Measurements from ENCODE around the gene ASB2. TPM values are rescaled to one million over a fixed set of nuclear protein-coding genes. Genes with fewer than 3 reads are reported as not detected.
A peak's percentile ranks its signal among the peaks of the same experiment; 100 is the strongest.

ASB2 gene
- total RNA-seq, 8 experiments from 2014 or later, result 0.07 to 2.1 (median 0.76) TPM

DNA sequence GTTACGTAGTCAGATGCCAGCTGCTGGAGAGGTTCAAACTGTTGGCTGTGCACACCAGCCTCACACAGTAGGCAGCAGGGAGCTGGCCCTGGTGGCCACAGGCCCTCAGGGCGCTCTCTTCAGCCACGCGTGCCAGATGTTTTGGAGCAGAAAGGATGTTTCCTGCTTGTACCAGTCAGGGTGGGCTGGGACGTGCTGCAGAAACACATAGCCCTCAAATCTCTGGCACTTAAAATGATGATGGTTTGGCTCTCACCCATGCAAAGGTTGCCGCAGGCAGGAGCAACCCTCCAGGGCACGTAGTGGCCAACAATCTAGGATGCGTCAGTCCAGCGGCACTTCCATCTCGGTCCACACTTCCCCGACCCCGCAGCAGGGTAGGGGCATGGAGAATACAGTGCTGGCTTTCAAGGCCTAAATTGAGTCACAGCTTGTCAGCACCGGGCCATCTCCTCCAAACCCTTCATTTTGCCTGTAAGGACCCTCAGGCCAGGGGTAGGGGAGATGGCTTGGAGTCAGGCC lies 50.9 kb downstream of the ASB2 start:
- in situ Hi-C loops (cut with MboI; ENCODE audit: low pct_unique_long_range_greater_than_20kb in 2 of 9, low sequenced_read_pairs in 9 of 9, unreplicated experiment in 9 of 9), result loop anchor here in 1 of 9 experiments (25.0 kb wide), 1 partner anchor 212 kb away; the partner anchor contains the start of gene IFI27L2
- no peak overlapping the region for H3K4me3 ChIP-seq
- H3K27ac ChIP-seq, result peak overlapping the region; percentile 62 to 98
- no peak for ATAC-seq (replicated peaks in 6 of 8)
- 33 to 100% (median 100%) methylated on average over 1 to 7 of the region's 13 CpGs; no CpG with 5 or more reads in 5 of the 10 experiments for WGBS, 10 experiments
- H3K4me1 ChIP-seq (replicated peaks in 1 of 2), result peaks cover 32 to 61% of the 10 kb centered on the region in 2 donors

GRCh38 chr14:93924592-93925355 lies 51.6 kb downstream of the ASB2 start:
- in situ Hi-C loops (cut with MboI; ENCODE audit: low pct_unique_long_range_greater_than_20kb in 2 of 9, low sequenced_read_pairs in 9 of 9, unreplicated experiment in 9 of 9), result loop anchor here in 4 of 9 experiments (25.0 kb wide), 2 partner anchors 213 to 262 kb away; partner anchors contain the start of gene IFI27L2 (in 1 of the 4)
- Histone ChIP-seq H3K4me1 (replicated peaks in 1 of 2) (peaks cover 32 to 60% of the 10 kb centered on the region in 2 donors), H3K27ac (no peak overlapping the region), H3K4me3 (no peak overlapping the region)
- no peak for ATAC-seq (replicated peaks in 6 of 8)
- WGBS, 10 experiments, result 27 to 98% (median 68%) methylated on average over 1 to 12 of the region's 14 CpGs; no CpG with 5 or more reads in 3 of the 10 experiments

DNA sequence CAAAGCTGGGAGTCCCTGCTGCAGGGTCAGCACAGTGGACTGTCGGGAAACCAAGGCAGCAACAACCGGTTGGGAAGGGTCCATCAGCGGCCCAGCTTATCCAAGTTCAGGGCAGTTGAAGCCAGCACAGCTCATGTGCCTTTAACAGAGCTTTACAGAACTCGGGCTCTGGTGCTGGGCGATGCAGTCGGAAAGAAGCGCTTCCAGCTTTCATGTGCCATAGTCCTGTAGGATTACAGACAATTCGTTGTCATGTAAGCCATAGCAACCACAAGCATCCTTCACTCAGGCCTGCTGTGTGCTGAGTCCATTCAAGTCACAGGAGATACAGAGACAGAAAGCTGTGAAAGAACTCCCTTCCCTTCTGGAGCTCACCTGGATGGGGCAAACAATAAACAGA lies 52.7 kb downstream of the ASB2 start:
- WGBS, 10 experiments, result 20 to 92% (median 59%) methylated on average over 1 to 5 of the region's 8 CpGs; no CpG with 5 or more reads in 2 of the 10 experiments
- peaks cover 32 to 48% of the 10 kb centered on the region in 2 donors for H3K4me1 ChIP-seq (replicated peaks in 1 of 2)
- peak overlapping the region in 1 of 2 donors; percentile 6 for H3K27ac ChIP-seq
- no peak overlapping the region for H3K4me3 ChIP-seq
- in situ Hi-C loops (cut with MboI; ENCODE audit: low pct_unique_long_range_greater_than_20kb in 2 of 9, low sequenced_read_pairs in 9 of 9, unreplicated experiment in 9 of 9), result loop anchor here in 3 of 9 experiments (25.0 kb wide), 1 partner anchor 261 kb away; no protein-coding TSS in a partner anchor
- peak in 1 of 8 experiments; percentile 7 for ATAC-seq (replicated peaks in 6 of 8)

DNA sequence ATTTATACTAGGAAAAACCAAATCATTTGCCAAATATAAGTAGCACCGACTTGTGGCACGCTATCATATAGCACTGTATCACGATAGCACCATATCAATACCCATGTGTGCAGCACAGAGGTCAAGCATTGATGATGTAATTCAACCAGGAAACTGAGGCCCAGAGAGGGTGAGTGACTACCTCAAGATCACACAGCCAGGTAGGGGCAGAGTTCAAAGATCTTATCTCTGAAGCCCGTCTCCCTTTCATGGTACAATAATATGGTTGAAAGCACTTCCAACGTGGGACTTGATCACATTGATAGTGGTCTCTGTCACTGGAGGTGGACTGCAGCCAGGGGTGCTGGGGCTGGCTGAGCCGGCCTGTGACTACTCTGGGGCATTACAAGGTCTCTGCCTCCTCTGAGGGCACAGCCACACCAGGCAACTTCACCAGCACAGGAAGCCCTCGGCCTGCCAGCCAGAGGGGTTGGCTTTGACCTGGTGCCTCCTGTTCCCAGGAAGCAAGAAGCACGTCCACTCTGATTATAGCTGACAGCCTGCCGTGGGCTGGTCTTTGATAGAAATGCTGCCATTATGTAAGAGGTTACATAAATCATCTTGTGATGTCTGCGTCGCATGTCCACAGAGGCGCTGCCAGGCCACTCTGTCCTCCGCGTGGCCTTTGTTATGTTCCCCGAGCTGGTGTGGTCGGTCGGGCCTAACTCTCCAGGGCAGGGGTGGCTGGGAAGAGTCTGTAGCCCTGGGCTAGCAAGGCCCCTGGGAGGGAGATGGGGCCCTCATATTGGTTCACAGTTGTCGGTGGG lies 55.2 kb downstream of the ASB2 start:
- in situ Hi-C loops (cut with MboI; ENCODE audit: low pct_unique_long_range_greater_than_20kb in 2 of 9, low sequenced_read_pairs in 9 of 9, unreplicated experiment in 9 of 9), result loop anchor here in 3 of 9 experiments (25.0 kb wide), 1 partner anchor 259 kb away; no protein-coding TSS in a partner anchor

DNA sequence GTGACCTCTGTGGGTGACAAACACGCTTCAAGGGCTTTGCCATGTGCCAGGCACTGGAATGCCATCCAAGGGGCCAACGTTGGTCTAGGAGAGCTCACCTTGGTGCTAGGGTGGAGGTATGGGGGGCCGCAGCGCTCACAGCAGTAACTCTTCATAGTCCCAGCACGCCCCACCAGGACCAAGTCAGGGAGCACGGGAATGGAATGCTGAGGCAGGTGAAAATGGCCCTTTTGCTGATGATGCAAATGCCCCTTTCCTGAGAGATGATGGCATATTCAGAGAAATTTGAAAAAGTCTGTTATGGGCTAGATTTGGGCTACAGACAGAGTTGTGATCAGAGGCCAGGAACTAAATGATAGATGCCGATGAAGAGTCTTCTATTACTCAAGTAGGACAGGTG lies 59.2 kb downstream of the ASB2 start:
- Histone ChIP-seq H3K4me3 (no peak overlapping the region), H3K4me1 (replicated peaks in 1 of 2) (peaks cover 4 to 8% of the 10 kb centered on the region in 2 donors), H3K27ac (no peak overlapping the region)
- in situ Hi-C loops (cut with MboI; ENCODE audit: low pct_unique_long_range_greater_than_20kb in 2 of 9, low sequenced_read_pairs in 9 of 9, unreplicated experiment in 9 of 9), result loop anchor here in 3 of 9 experiments (25.0 kb wide), 1 partner anchor 255 kb away; no protein-coding TSS in a partner anchor
- 0 to 100% (median 89%) methylated on average over 1 to 6 of the region's 7 CpGs; no CpG with 5 or more reads in 5 of the 10 experiments for WGBS, 10 experiments
- no peak for ATAC-seq (replicated peaks in 6 of 8)

More for the DNA sequence above, 55.2 kb downstream of the ASB2 start:
- H3K4me3 ChIP-seq, result no peak overlapping the region
- peaks cover 12 to 30% of the 10 kb centered on the region in 2 donors for H3K4me1 ChIP-seq (replicated peaks in 1 of 2)
- ATAC-seq (replicated peaks in 6 of 8), result peak in 4 of 8 experiments; percentile 30 to 56 (median 50)
- H3K27ac ChIP-seq, result no peak overlapping the region
- 47 to 100% (median 70%) methylated on average over 1 to 13 of the region's 18 CpGs; no CpG with 5 or more reads in 3 of the 10 experiments for whole genome bisulfite sequencing, 10 experiments

GRCh38 chr14:93916498-93916897 lies 59.9 kb downstream of the ASB2 start:
- peak in 3 of 8 experiments; percentile 62 to 85 (median 72) for ATAC-seq (replicated peaks in 6 of 8)
- in situ Hi-C loops (cut with MboI; ENCODE audit: low pct_unique_long_range_greater_than_20kb in 2 of 9, low sequenced_read_pairs in 9 of 9, unreplicated experiment in 9 of 9), result loop anchor here in 3 of 9 experiments (25.0 kb wide), 1 partner anchor 254 kb away; no protein-coding TSS in a partner anchor
- Histone ChIP-seq H3K27ac (no peak overlapping the region), H3K4me3 (no peak overlapping the region), H3K4me1 (replicated peaks in 1 of 2) (peaks cover under 1 to 4% of the 10 kb centered on the region in 2 donors)
- 0 to 100% (median 78%) methylated on average over 1 to 3 of the region's 3 CpGs; no CpG with 5 or more reads in 2 of the 10 experiments for WGBS, 10 experiments

- no peak overlapping the region for H3K27ac ChIP-seq
- no peak overlapping the region for H3K4me3 ChIP-seq
- H3K4me1 ChIP-seq (replicated peaks in 1 of 2), result no peaks in the 10 kb centered on the region
- 8 to 100% (median 50%) methylated on average over 1 to 2 of the region's 2 CpGs; no CpG with 5 or more reads in 4 of the 10 experiments for WGBS, 10 experiments
- in situ Hi-C loops (cut with MboI; ENCODE audit: low pct_unique_long_range_greater_than_20kb in 2 of 9, low sequenced_read_pairs in 9 of 9, unreplicated experiment in 9 of 9), result loop anchor here in 3 of 9 experiments (25.0 kb wide), 1 partner anchor 253 kb away; no protein-coding TSS in a partner anchor
- ATAC-seq (replicated peaks in 6 of 8), result peak in 2 of 8 experiments; percentile 22 to 29
These were observed 60.6 kb downstream of the ASB2 start for GRCh38 chr14:93915800-93916199.

DNA sequence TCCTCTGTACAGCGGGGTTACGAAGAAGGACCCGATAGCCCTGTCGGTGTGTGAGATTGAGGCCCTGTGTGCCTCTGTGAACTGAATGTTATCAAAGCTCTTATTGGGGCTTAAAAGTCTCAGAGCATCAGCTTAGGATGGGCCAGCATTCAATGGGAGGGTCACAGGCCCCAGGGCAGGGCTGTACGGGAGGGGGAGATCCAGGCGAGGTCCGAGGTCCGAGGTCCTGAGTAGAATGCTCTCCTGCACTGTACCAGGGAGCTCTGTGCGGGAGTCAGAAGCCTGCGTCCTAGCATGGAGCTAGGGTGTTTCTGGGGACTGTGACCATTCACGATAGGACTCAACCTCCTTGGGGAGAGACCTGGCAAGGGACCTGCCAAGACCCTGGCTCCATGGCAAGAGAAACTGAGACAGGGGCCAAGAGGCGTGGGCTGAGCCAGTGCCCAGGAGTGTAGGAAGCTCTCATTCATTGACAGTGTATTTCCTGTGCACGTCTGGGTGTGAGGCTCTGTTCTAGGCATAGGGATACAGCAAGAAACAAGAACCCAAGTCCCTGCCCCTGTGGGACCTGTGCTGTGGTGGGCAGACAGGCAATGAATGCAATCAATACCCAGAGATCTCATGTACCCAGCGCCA lies 61.2 kb downstream of the ASB2 start:
- no peak overlapping the region for H3K27ac ChIP-seq
- no peaks in the 10 kb centered on the region for H3K4me1 ChIP-seq (replicated peaks in 1 of 2)
- 67 to 100% (median 83%) methylated on average over 1 to 6 of the region's 14 CpGs; no CpG with 5 or more reads in 5 of the 10 experiments for WGBS, 10 experiments
- ATAC-seq (replicated peaks in 6 of 8), result peak in 2 of 8 experiments; percentile 18 to 36
- in situ Hi-C loops (cut with MboI; ENCODE audit: low pct_unique_long_range_greater_than_20kb in 2 of 9, low sequenced_read_pairs in 9 of 9, unreplicated experiment in 9 of 9), result loop anchor here in 3 of 9 experiments (25.0 kb wide), 1 partner anchor 253 kb away; no protein-coding TSS in a partner anchor
- no peak overlapping the region for H3K4me3 ChIP-seq

DNA sequence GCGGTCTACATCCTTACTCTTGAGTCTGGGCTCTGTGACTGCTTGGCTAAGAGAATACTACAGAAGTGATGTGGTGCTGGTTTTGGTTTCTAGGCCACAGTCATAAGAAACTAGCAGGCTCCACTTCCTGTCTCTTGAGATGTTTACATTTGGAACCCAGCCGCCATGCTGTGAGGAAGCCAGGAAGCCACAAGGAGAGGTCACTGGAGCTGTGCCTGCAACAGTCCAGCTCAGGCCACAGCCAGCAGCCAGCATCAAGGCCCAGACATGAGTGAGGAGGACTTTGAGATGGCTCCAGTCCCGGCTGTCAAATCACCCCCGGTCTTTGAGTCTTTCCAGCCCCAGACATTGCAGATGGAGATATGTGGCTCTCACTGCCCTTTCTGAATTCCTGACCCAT lies 62.1 kb downstream of the ASB2 start:
- WGBS, 10 experiments, result 67 to 100% (median 85%) methylated on average over 1 to 2 of the region's 4 CpGs; no CpG with 5 or more reads in 4 of the 10 experiments
- in situ Hi-C loops (cut with MboI; ENCODE audit: low pct_unique_long_range_greater_than_20kb in 2 of 9, low sequenced_read_pairs in 9 of 9, unreplicated experiment in 9 of 9), result loop anchor here in 3 of 9 experiments (25.0 kb wide), 1 partner anchor 252 kb away; no protein-coding TSS in a partner anchor

DNA sequence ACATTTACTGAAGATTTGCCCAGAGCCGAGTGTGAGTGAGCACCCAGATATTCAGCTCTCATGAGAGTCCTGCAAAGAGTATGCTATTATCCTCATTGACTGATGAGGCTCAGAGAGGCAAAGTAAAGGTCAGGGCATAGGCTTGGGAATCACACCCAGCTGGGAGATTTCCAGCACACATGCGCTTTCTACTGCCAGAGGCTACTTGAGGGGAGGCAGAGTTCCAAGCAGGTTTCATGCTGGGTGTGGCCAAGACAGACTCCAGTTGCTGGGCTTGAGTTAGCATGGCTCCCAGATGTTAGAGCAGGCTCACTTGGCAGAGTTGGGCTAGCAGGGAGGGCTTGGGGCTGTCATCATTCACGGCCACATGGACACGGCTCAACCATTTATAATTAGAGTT lies 63.6 kb downstream of the ASB2 start:
- 0 to 95% (median 25%) methylated on average over 1 to 4 of the region's 4 CpGs; no CpG with 5 or more reads in 5 of the 10 experiments for WGBS, 10 experiments
- Histone ChIP-seq H3K4me1 (replicated peaks in 1 of 2) (no peaks in the 10 kb centered on the region), H3K4me3 (no peak overlapping the region), H3K27ac (no peak overlapping the region)
- in situ Hi-C loops (cut with MboI; ENCODE audit: low pct_unique_long_range_greater_than_20kb in 2 of 9, low sequenced_read_pairs in 9 of 9, unreplicated experiment in 9 of 9), result loop anchor here in 3 of 9 experiments (25.0 kb wide), 1 partner anchor 250 kb away; no protein-coding TSS in a partner anchor
- peak in 3 of 8 experiments; percentile 77 to 86 (median 82) for ATAC-seq (replicated peaks in 6 of 8)

More for the DNA sequence above, 62.1 kb downstream of the ASB2 start:
- no peaks in the 10 kb centered on the region for H3K4me1 ChIP-seq (replicated peaks in 1 of 2)
- no peak overlapping the region for H3K4me3 ChIP-seq
- no peak for ATAC-seq (replicated peaks in 6 of 8)
- no peak overlapping the region for H3K27ac ChIP-seq

- in situ Hi-C loops (cut with MboI; ENCODE audit: low pct_unique_long_range_greater_than_20kb in 2 of 9, low sequenced_read_pairs in 9 of 9, unreplicated experiment in 9 of 9), result loop anchor here in 3 of 9 experiments (25.0 kb wide), 1 partner anchor 250 kb away; no protein-coding TSS in a partner anchor
- Histone ChIP-seq H3K4me1 (replicated peaks in 1 of 2) (no peaks in the 10 kb centered on the region), H3K27ac (no peak overlapping the region), H3K4me3 (no peak overlapping the region)
- WGBS, 10 experiments, result 6 to 100% (median 92%) methylated on average over 1 to 4 of the region's 5 CpGs; no CpG with 5 or more reads in 4 of the 10 experiments
- no peak for ATAC-seq (replicated peaks in 6 of 8)
These were observed 64.3 kb downstream of the ASB2 start for GRCh38 chr14:93911975-93912615.
